Memory B cell (primary cell): ENCODE measurements around the gene PTPRE.

ENCODE experiments used
- ATAC-seq: fragments of 150-1000 bp; cut with Tn5 transposase; 2 replicates; pipeline ENCODE4 v1.10.0; 2021; ENCODE audit warnings: low read depth, mild to moderate bottlenecking, moderate library complexity
- DNase-seq, 2 donors: peaks; one replicate each; pipeline ENCODE4 v3.0.0; 2022; ENCODE audit warnings: low spot score in 2 of 2
- H3K27ac Mint-ChIP-seq: one replicate; pipeline ENCODE4 v1.8.0; 2022; ENCODE audit warnings: mild to moderate bottlenecking, moderate library complexity, mixed read lengths
- H3K27me3 Mint-ChIP-seq: one replicate; pipeline ENCODE4 v1.8.0; 2022; ENCODE audit warnings: mixed read lengths
- H3K36me3 Mint-ChIP-seq: one replicate; pipeline ENCODE4 v1.8.0; 2022; ENCODE audit warnings: mild to moderate bottlenecking, mixed read lengths
- H3K4me1 Mint-ChIP-seq: one replicate; pipeline ENCODE4 v1.8.0; 2022; ENCODE audit warnings: mixed read lengths
- H3K4me3 Mint-ChIP-seq: one replicate; pipeline ENCODE4 v1.8.0; 2022; ENCODE audit warnings: mild to moderate bottlenecking, moderate library complexity, mixed read lengths
- H3K9me3 Mint-ChIP-seq: one replicate; pipeline ENCODE4 v1.8.0; 2022; ENCODE audit warnings: mixed read lengths

The PTPRE gene

GRCh38 chr10:127952918-127953317, 46.0 kb downstream of the PTPRE start:
- ATAC-seq, result no peak
- Mint-ChIP-seq H3K9me3 (peaks cover 7% of the 10 kb centered on the region), H3K4me3 (no peak overlapping the region), H3K36me3 (no peaks in the 10 kb centered on the region), H3K27me3 (no peaks in the 10 kb centered on the region), H3K4me1 (no peaks in the 10 kb centered on the region), H3K27ac (no peak overlapping the region)
- DNase-seq, result no peak

GRCh38 chr10:127953876-127954275, 47.0 kb downstream of the PTPRE start:
- Mint-ChIP-seq H3K9me3 (peaks cover 7% of the 10 kb centered on the region), H3K4me3 (no peak overlapping the region), H3K27me3 (no peaks in the 10 kb centered on the region), H3K27ac (no peak overlapping the region), H3K36me3 (no peaks in the 10 kb centered on the region), H3K4me1 (no peaks in the 10 kb centered on the region)
- DNase-seq (no peak), ATAC-seq (no peak)

GRCh38 chr10:127959428-127959827, 52.5 kb downstream of the PTPRE start:
- Mint-ChIP-seq H3K36me3 (no peaks in the 10 kb centered on the region), H3K27me3 (peaks cover 3% of the 10 kb centered on the region), H3K9me3 (peaks cover 7% of the 10 kb centered on the region), H3K4me1 (no peaks in the 10 kb centered on the region), H3K4me3 (no peak overlapping the region), H3K27ac (no peak overlapping the region)
- ATAC-seq (no peak), DNase-seq (no peak)

GRCh38 chr10:127961071-127961470, 54.2 kb downstream of the PTPRE start:
- Mint-ChIP-seq H3K36me3 (no peaks in the 10 kb centered on the region), H3K4me1 (no peaks in the 10 kb centered on the region), H3K27me3 (peaks cover 8% of the 10 kb centered on the region), H3K27ac (no peak overlapping the region), H3K9me3 (peaks cover 5% of the 10 kb centered on the region), H3K4me3 (no peak overlapping the region)
- DNase-seq (no peak), ATAC-seq (no peak)

GRCh38 chr10:127962205-127962604, 55.3 kb downstream of the PTPRE start:
- Mint-ChIP-seq H3K36me3 (no peaks in the 10 kb centered on the region), H3K27ac (no peak overlapping the region), H3K4me3 (no peak overlapping the region), H3K27me3 (peaks cover 8% of the 10 kb centered on the region), H3K4me1 (no peaks in the 10 kb centered on the region), H3K9me3 (no peaks in the 10 kb centered on the region)
- no peak for DNase-seq
- ATAC-seq, result no peak

- no peaks in the 10 kb centered on the region for H3K36me3 Mint-ChIP-seq
- peaks cover 8% of the 10 kb centered on the region for H3K27me3 Mint-ChIP-seq
- H3K4me3 Mint-ChIP-seq, result no peak overlapping the region
- peaks cover 4% of the 10 kb centered on the region for H3K4me1 Mint-ChIP-seq
- no peak for DNase-seq
- H3K27ac Mint-ChIP-seq, result no peak overlapping the region
- no peak for ATAC-seq
- no peaks in the 10 kb centered on the region for H3K9me3 Mint-ChIP-seq
Observed at GRCh38 chr10:127963136-127963535, 56.2 kb downstream of the PTPRE start.

GRCh38 chr10:127964621-127965020, 57.7 kb downstream of the PTPRE start:
- Mint-ChIP-seq H3K4me3 (no peak overlapping the region), H3K27ac (no peak overlapping the region), H3K27me3 (peaks cover 10% of the 10 kb centered on the region), H3K9me3 (no peaks in the 10 kb centered on the region), H3K4me1 (peaks cover 4% of the 10 kb centered on the region), H3K36me3 (no peaks in the 10 kb centered on the region)
- ATAC-seq, result no peak
- no peak for DNase-seq

GRCh38 chr10:127966875-127967274, 60.0 kb downstream of the PTPRE start:
- no peak overlapping the region for H3K27ac Mint-ChIP-seq
- no peaks in the 10 kb centered on the region for H3K9me3 Mint-ChIP-seq
- peaks cover 4% of the 10 kb centered on the region for H3K4me1 Mint-ChIP-seq
- H3K4me3 Mint-ChIP-seq, result no peak overlapping the region
- peaks cover 12% of the 10 kb centered on the region for H3K27me3 Mint-ChIP-seq
- ATAC-seq (no peak), DNase-seq (no peak)
- H3K36me3 Mint-ChIP-seq, result no peaks in the 10 kb centered on the region

GRCh38 chr10:127968027-127968441, 61.1 kb downstream of the PTPRE start:
- Mint-ChIP-seq H3K36me3 (no peaks in the 10 kb centered on the region), H3K27ac (no peak overlapping the region), H3K4me3 (no peak overlapping the region), H3K27me3 (peaks cover 19% of the 10 kb centered on the region), H3K9me3 (no peaks in the 10 kb centered on the region), H3K4me1 (peaks cover 4% of the 10 kb centered on the region)
- ATAC-seq (no peak), DNase-seq (no peak)

- Mint-ChIP-seq H3K4me1 (peaks cover 5% of the 10 kb centered on the region), H3K9me3 (no peaks in the 10 kb centered on the region), H3K4me3 (no peak overlapping the region), H3K27ac (no peak overlapping the region), H3K27me3 (peaks cover 19% of the 10 kb centered on the region), H3K36me3 (no peaks in the 10 kb centered on the region)
- DNase-seq (no peak), ATAC-seq (no peak)
Observed at GRCh38 chr10:127968659-127969058, 61.8 kb downstream of the PTPRE start.

GRCh38 chr10:127971101-127971946, 64.4 kb downstream of the PTPRE start:
- DNase-seq (no peak), ATAC-seq (no peak)
- Mint-ChIP-seq H3K36me3 (no peaks in the 10 kb centered on the region), H3K4me1 (peaks cover 7% of the 10 kb centered on the region), H3K27me3 (peaks cover 24% of the 10 kb centered on the region), H3K4me3 (no peak overlapping the region), H3K9me3 (no peaks in the 10 kb centered on the region), H3K27ac (no peak overlapping the region)

GRCh38 chr10:127971963-127972615, 65.2 kb downstream of the PTPRE start:
- Mint-ChIP-seq H3K27ac (no peak overlapping the region), H3K36me3 (no peaks in the 10 kb centered on the region), H3K27me3 (peaks cover 24% of the 10 kb centered on the region), H3K4me3 (no peak overlapping the region), H3K9me3 (no peaks in the 10 kb centered on the region), H3K4me1 (peaks cover 7% of the 10 kb centered on the region)
- no peak for ATAC-seq
- DNase-seq, result no peak

- no peaks in the 10 kb centered on the region for H3K9me3 Mint-ChIP-seq
- DNase-seq (no peak), ATAC-seq (no peak)
- no peak overlapping the region for H3K27ac Mint-ChIP-seq
- no peak overlapping the region for H3K4me3 Mint-ChIP-seq
- peaks cover 6% of the 10 kb centered on the region for H3K4me1 Mint-ChIP-seq
- no peaks in the 10 kb centered on the region for H3K36me3 Mint-ChIP-seq
- peaks cover 28% of the 10 kb centered on the region for H3K27me3 Mint-ChIP-seq
Observed at GRCh38 chr10:127972751-127973357, 66.0 kb downstream of the PTPRE start.

GRCh38 chr10:127973791-127974311, 66.9 kb downstream of the PTPRE start:
- ATAC-seq (no peak), DNase-seq (no peak)
- Mint-ChIP-seq H3K4me3 (no peak overlapping the region), H3K9me3 (no peaks in the 10 kb centered on the region), H3K36me3 (no peaks in the 10 kb centered on the region), H3K4me1 (peaks cover 4% of the 10 kb centered on the region), H3K27me3 (peaks cover 28% of the 10 kb centered on the region), H3K27ac (no peak overlapping the region)
